Testis (tissue), 3 donors: ENCODE data around the gene PHF13. TPM values are rescaled to one million over a fixed set of nuclear protein-coding genes. Genes with fewer than 3 reads are reported as not detected.

Source experiments
- DNase-seq: peaks from one replicate; pipeline ENCODE4 v3.0.0-alpha.2; 2019
- H3K27ac ChIP-seq, 2 donors: fragments of 200-600 bp; sonication (generic); one replicate each; pipeline ENCODE4 v1.5.1; 2019
- H3K27me3 ChIP-seq: fragments of 200-600 bp; sonication (generic); one replicate; pipeline ENCODE4 v1.5.1; 2019
- H3K36me3 ChIP-seq: fragments of 200-600 bp; sonication (generic); one replicate; pipeline ENCODE4 v1.5.1; 2017; ENCODE audit warnings: low read depth; ENCODE audit errors: missing control alignments
- H3K4me1 ChIP-seq: fragments of 200-600 bp; sonication (generic); one replicate; pipeline ENCODE4 v1.5.1; 2019
- H3K4me3 ChIP-seq, 2 donors: fragments of 200-600 bp; sonication (generic); one replicate each; pipeline ENCODE4 v1.5.1; 2017 to 2019
- H3K9me3 ChIP-seq: fragments of 200-600 bp; sonication (generic); one replicate; pipeline ENCODE4 v1.5.1; 2017
- CTCF ChIP-seq, 3 experiments: fragments of 450-650 bp in 2 of 3; fragments of 200-600 bp in 1 of 3; sonication (generic) in 1 of 3; IDR thresholded peaks; one replicate each; pipeline ENCODE4 v1.5.1; 2016 to 2019; ENCODE audit warnings: antibody characterized with exemption in 3 of 3, mild to moderate bottlenecking in 2 of 3, moderate library complexity in 1 of 3
- POLR2A ChIP-seq: fragments of 450-650 bp; IDR thresholded peaks from one replicate; pipeline ENCODE4 v1.6.1; 2017; ENCODE audit warnings: antibody characterized with exemption, mild to moderate bottlenecking, moderate library complexity
- WGBS, 2 donors: methylation state at CpG; one replicate each; pipeline ENCODE4 v1.1.5; 2018; 5-methylcytosine and 5-hydroxymethylcytosine counted together
- intact Hi-C: fragments of 100-400 bp; cut with DNase I; formaldehyde crosslinking; loops from one replicate; pipeline ENCODE4 v1.15.1; 2023; ENCODE audit warnings: low total_unique reads
- polyA plus RNA-seq: library from polyadenylated mRNA; stranded (reverse); fragments of 350-450 nt; fragmentation: Illumina TruSeq; extraction: RNeasy Lipid Tissue Mini Kit (QIAGEN cat#74804); gene quantifications from one replicate; pipeline ENCODE4 v1.2.3, GENCODE V29; 2014; ENCODE audit warnings: low read depth, low replicate concordance; ENCODE audit not compliant: insufficient read depth
- total RNA-seq, 2 donors: library from RNA; depleted of rRNA; stranded (reverse); fragments of >200 nt; gene quantifications; one replicate each; pipeline ENCODE4 v1.2.3, GENCODE V29; 2016

The PHF13 gene
- total and polyA plus RNA-seq, 3 donors from 2014 or later = 70.8 to 94.3 (median 88.1) TPM

- intact Hi-C loops = no loop called here
- 87 to 90% methylated on average over 33 to 41 of the region's 41 CpGs for WGBS, 2 donors
- no peak overlapping the region for H3K27ac ChIP-seq
- no peak overlapping the region for H3K4me3 ChIP-seq
- H3K36me3 ChIP-seq = no peaks in the 10 kb centered on the region
- no peaks in the 10 kb centered on the region for H3K9me3 ChIP-seq
- DNase-seq = no peak
- H3K27me3 ChIP-seq = no peaks in the 10 kb centered on the region
- H3K4me1 ChIP-seq = peaks cover 39% of the 10 kb centered on the region
- TF ChIP-seq CTCF (IDR thresholded peaks at IDR 0.05) (no peak), POLR2A (no peak)
Measured at GRCh38 chr1:6621429-6622391, 8.2 kb downstream of the PHF13 start.

- no peak for TF ChIP-seq POLR2A
- TF ChIP-seq CTCF (IDR thresholded peaks at IDR 0.05) = no peak
- H3K27me3 ChIP-seq = no peaks in the 10 kb centered on the region
- intact Hi-C loops = no loop called here
- no peaks in the 10 kb centered on the region for H3K36me3 ChIP-seq
- no peak for DNase-seq
- no peak overlapping the region for H3K4me3 ChIP-seq
- peaks cover 31% of the 10 kb centered on the region for H3K4me1 ChIP-seq
- 74 to 89% methylated on average over 10 of the region's 10 CpGs for WGBS, 2 donors
- H3K27ac ChIP-seq = peak overlapping the region; percentile 3 to 10
- no peaks in the 10 kb centered on the region for H3K9me3 ChIP-seq
Measured at GRCh38 chr1:6622396-6623152, 9.0 kb downstream of the PHF13 start.

- no peak for DNase-seq
- peaks cover 25% of the 10 kb centered on the region for H3K4me1 ChIP-seq
- H3K36me3 ChIP-seq = no peaks in the 10 kb centered on the region
- 60 to 61% methylated on average over 14 of the region's 14 CpGs for WGBS, 2 donors
- no peak overlapping the region for H3K4me3 ChIP-seq
- peak overlapping the region; percentile 3 to 10 for H3K27ac ChIP-seq
- TF ChIP-seq POLR2A (no peak), CTCF (IDR thresholded peaks at IDR 0.05) (no peak)
- no peaks in the 10 kb centered on the region for H3K9me3 ChIP-seq
- intact Hi-C loops = no loop called here
- no peaks in the 10 kb centered on the region for H3K27me3 ChIP-seq
Measured at GRCh38 chr1:6623269-6623965, 9.9 kb downstream of the PHF13 start.

GRCh38 chr1:6624710-6625583, 11.4 kb downstream of the PHF13 start, which contains the start of gene THAP3:
THAP3 (plus strand) TSS chr1:6624868; CDS start chr1:6625219, 351 bp downstream.
- Histone ChIP-seq H3K27ac (peak within 1 kb of the TSS; percentile 74 to 91), H3K4me1 (peaks cover 22% of the 10 kb centered on the region), H3K4me3 (peak within 1 kb of the TSS; percentile 83 to 86), H3K36me3 (no peaks in the 10 kb centered on the region), H3K27me3 (no peaks in the 10 kb centered on the region), H3K9me3 (no peaks in the 10 kb centered on the region)
- peak; percentile 88 for DNase-seq
- WGBS, 2 donors = 3 to 7% methylated on average over 2 to 48 of the region's 73 CpGs
- intact Hi-C loops = no loop called here
- TF ChIP-seq CTCF (IDR thresholded peaks at IDR 0.05) (no peak), POLR2A (no peak)
